ENCODE results near the gene CD9.
A peak's percentile ranks its signal among the peaks of the same experiment; 100 is the strongest.
"Not testable (repeated sequence)": the region's sequence is repeated elsewhere in the genome, so short reads cannot be mapped to it uniquely, and the experiment has no call there.

CD9 gene, protein sequence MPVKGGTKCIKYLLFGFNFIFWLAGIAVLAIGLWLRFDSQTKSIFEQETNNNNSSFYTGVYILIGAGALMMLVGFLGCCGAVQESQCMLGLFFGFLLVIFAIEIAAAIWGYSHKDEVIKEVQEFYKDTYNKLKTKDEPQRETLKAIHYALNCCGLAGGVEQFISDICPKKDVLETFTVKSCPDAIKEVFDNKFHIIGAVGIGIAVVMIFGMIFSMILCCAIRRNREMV

DNA sequence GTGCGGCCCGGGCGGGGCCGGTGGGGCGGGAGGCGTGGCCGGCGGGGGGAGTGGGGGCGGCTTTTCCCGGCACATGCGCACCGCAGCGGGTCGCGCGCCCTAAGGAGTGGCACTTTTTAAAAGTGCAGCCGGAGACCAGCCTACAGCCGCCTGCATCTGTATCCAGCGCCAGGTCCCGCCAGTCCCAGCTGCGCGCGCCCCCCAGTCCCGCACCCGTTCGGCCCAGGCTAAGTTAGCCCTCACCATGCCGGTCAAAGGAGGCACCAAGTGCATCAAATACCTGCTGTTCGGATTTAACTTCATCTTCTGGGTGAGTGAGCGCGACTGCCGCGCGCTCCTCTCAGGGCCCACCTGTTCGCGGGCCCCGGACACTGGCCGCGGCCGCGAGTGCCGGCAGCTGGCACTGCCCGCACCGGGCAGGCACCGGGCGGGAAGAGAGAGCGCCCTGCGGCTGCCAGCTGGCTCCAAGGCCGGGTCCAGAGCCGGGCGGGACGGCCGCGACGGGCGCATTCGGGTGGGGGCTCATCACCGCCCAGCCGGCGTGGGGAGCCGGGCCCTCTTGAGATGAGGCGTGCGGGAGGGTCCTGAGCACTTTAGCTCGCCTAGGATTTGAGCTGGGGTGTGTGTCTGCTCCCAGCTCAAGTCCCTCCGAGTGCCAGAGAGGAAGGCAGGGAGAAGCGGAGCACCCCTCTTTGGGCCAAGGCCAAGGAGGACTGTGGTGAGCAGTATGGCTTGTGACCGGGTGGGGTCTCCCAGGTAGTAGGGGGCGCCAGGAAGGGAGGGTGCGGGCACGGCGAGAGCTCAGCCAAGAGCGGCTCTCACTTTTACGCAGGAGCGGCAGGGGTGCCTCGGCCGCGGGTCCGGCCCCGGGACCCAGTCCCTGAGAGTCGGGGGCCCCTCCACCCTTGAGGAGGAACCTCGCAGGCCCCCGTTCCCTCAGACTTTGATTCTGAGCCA, at the start of gene CD9:
Gene CD9, plus strand, starts transcription at position 145 of the 957 bp plus-strand sequence. Its CDS starts 100 bp downstream, at position 245.
- peak; percentile 65 for DNase-seq (ENCODE audit: low spot score)
- no peak for TF ChIP-seq CTCF (IDR thresholded peaks at IDR 0.05; ENCODE audit: borderline replicate concordance, control extremely low read depth, extremely low read depth, insufficient read depth, missing control alignments)
- in situ Hi-C loops (cut with MboI; ENCODE audit: low sequenced_read_pairs, unreplicated experiment), result loop anchor here (10.0 kb wide), 1 partner anchor 84 kb away; no protein-coding TSS in a partner anchor

GRCh38 chr12:6154730-6155459, 45.3 kb upstream of the CD9 start:
- in situ Hi-C loops (cut with MboI; ENCODE audit: low sequenced_read_pairs, unreplicated experiment), result no loop called here
- no peak for TF ChIP-seq CTCF (IDR thresholded peaks at IDR 0.05; ENCODE audit: borderline replicate concordance, control extremely low read depth, extremely low read depth, insufficient read depth, missing control alignments)
- DNase-seq (ENCODE audit: low spot score), result no peak

DNA sequence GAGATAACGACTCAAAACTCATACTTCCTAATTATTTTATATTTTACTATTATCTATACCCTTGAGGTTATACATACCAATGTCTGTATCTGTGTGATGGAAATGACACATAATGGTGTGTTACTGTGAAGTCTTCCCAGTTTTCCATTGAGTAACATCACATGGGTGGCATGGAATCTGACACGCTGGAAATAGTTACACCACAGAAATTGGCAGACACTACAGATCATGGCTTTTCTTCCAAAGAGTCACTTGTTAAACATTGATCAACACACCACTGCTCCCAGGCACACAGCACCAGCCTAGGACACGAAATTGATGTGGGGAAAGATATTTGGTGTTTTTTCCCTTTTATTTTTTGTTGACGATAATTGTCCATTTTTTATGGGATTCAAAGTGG, 42.7 kb upstream of the CD9 start:
- no peak for DNase-seq (ENCODE audit: low spot score)
- no peak for TF ChIP-seq CTCF (IDR thresholded peaks at IDR 0.05; ENCODE audit: borderline replicate concordance, control extremely low read depth, extremely low read depth, insufficient read depth, missing control alignments)
- in situ Hi-C loops (cut with MboI; ENCODE audit: low sequenced_read_pairs, unreplicated experiment), result no loop called here

DNA sequence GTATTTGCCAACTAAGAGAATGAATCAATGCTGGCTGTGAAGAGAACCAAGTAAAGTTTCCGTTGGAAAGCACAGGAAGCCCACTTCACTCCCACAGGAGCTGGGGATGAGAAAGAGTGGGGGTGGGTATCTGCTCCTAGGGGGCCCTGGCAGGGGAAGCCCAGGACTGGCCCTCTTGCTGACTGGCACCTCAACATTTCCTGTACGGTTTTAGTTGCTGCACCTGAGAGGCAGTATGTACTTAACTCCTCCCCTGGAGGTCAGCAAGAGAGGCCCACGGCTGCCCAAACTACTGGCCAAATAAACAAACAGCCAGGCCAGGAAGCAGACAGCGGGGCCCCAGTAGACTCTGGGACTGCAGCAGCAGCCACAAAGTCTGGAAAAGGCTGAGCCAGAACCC, 41.9 kb upstream of the CD9 start:
- in situ Hi-C loops (cut with MboI; ENCODE audit: low sequenced_read_pairs, unreplicated experiment), result no loop called here
- TF ChIP-seq CTCF (IDR thresholded peaks at IDR 0.05; ENCODE audit: borderline replicate concordance, control extremely low read depth, extremely low read depth, insufficient read depth, missing control alignments), result no peak
- DNase-seq (ENCODE audit: low spot score), result no peak

- in situ Hi-C loops (cut with MboI; ENCODE audit: low sequenced_read_pairs, unreplicated experiment), result no loop called here
- TF ChIP-seq CTCF (IDR thresholded peaks at IDR 0.05; ENCODE audit: borderline replicate concordance, control extremely low read depth, extremely low read depth, insufficient read depth, missing control alignments), result no peak
- DNase-seq (ENCODE audit: low spot score), result no peak
These were observed 41.5 kb upstream of the CD9 start for GRCh38 chr12:6158749-6159148.

DNA sequence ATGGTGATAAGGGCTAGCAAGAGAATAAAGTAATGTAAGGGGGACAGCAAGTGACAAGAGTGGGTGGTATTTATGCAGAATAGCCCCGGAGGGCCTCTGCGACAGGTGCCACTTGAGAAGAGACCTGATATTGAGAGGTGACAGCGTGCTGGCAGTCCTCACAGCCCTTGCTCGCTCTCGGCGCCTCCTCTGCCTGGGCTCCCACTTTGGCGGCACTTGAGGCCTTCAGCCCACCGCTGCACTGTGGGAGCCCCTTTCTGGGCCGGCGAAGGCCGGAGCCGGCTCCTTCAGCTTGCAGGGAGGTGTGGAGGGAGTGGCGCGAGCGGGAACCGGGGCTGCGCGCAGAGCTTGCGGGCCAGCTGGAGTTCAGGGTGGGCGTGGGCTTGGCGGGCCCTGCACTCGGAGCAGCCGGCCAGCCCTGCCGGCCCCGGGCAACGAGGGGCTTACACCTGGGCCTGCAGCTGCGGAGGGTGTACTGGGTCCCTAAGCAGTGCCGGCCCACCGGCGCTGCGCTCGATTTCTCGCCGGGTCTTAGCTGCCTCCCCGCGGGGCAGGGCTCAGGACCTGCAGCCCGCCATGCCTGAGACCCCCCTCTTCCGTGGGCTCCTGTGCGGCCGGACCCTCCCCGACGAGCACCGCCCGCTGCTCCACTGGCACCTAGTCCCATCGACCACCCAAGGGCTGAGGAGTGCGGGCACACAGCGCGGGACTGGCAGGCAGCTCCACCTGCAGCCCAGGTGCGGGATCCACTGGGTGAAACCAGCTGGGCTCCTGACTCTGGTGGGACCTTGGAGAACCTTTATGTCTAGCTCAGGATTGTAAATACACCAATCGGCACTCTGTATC, 40.8 kb upstream of the CD9 start:
- DNase-seq (ENCODE audit: low spot score); in situ Hi-C loops (cut with MboI; ENCODE audit: low sequenced_read_pairs, unreplicated experiment): not testable (repeated sequence)

DNA sequence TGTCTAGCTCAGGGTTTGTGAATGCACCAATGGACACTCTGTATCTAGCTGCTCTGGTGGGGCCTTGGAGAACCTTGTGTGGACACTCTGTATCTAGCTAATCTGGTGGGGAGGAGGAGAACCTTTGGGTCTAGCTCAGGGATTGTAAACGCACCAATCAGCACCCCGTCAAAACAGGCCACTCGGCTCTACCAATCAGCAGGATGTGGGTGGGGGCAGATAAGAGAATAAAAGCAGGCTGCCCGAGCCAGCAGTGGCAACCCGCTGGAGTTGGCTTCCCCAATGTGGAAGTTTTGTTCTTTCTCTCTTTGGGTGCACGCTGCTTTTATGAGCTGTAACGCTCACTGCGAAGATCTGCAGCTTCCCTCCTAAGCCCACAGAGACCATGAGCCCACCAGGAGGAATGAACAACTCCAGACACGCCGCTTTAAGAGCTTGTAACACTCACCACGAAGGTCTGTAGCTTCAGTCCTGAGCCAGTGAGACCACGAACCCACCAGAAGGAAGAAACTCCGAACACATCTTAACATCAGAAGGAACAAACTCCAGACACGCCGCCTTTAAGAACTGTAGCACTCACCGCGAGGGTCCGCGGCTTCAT, 40.1 kb upstream of the CD9 start:
- in situ Hi-C loops (cut with MboI; ENCODE audit: low sequenced_read_pairs, unreplicated experiment); DNase-seq (ENCODE audit: low spot score): not testable (repeated sequence)
